Right kidney (tissue), 1 donor: ENCODE data around the gene ZNF865.
A peak's percentile ranks its signal among the peaks of the same experiment; 100 is the strongest.

Source experiments
- DNase-seq: peaks from one replicate; pipeline ENCODE4 v3.0.0-alpha.2; 2016

Gene ZNF865

GRCh38 chr19:55623130-55623529 is 17.7 kb downstream of the ZNF865 start:
- no peak for DNase-seq

GRCh38 chr19:55623561-55623960 is 18.1 kb downstream of the ZNF865 start:
- no peak for DNase-seq

- DNase-seq, result peak; percentile 84
Observed at GRCh38 chr19:55624109-55625003, 18.9 kb downstream of the ZNF865 start, which contains the start of gene ZNF784. TSS of gene ZNF784 (minus strand) at chr19:55624566. CDS start at chr19:55624561, 5 bp downstream.

GRCh38 chr19:55625004-55625326 is 19.5 kb downstream of the ZNF865 start:
- DNase-seq, result no peak

GRCh38 chr19:55626350-55626749 is 20.9 kb downstream of the ZNF865 start:
- no peak for DNase-seq

- DNase-seq, result peak; percentile 74
Observed at GRCh38 chr19:55632463-55632834, 27.0 kb downstream of the ZNF865 start.

GRCh38 chr19:55633861-55634260 is 28.4 kb downstream of the ZNF865 start:
- no peak for DNase-seq

- no peak for DNase-seq
Observed at GRCh38 chr19:55635334-55635717, 29.9 kb downstream of the ZNF865 start.

- DNase-seq, result no peak
Observed at GRCh38 chr19:55635856-55636440, 30.5 kb downstream of the ZNF865 start.

- no peak for DNase-seq
Observed at GRCh38 chr19:55636723-55637122, 31.3 kb downstream of the ZNF865 start.

GRCh38 chr19:55637534-55637933 is 32.1 kb downstream of the ZNF865 start:
- DNase-seq, result no peak

- no peak for DNase-seq
Observed at GRCh38 chr19:55638864-55639359, 33.5 kb downstream of the ZNF865 start.

GRCh38 chr19:55640043-55640576 is 34.7 kb downstream of the ZNF865 start:
- DNase-seq, result peak; percentile 85

- no peak for DNase-seq
Observed at GRCh38 chr19:55640577-55641425, 35.4 kb downstream of the ZNF865 start, which contains the start of gene ZNF580. TSS of gene ZNF580 (plus strand) at chr19:55641002. CDS start at chr19:55642509, 1,507 bp downstream.

GRCh38 chr19:55641426-55642152 is 36.1 kb downstream of the ZNF865 start:
- peak; percentile 60 for DNase-seq

GRCh38 chr19:55642153-55643002 is 36.9 kb downstream of the ZNF865 start:
- DNase-seq, result peak; percentile 68

- peak; percentile 87 for DNase-seq
Observed at GRCh38 chr19:55643003-55643886, 37.8 kb downstream of the ZNF865 start, which contains the start of gene ZNF581. TSS of gene ZNF581 (plus strand) at chr19:55643649. CDS start at chr19:55644572, 923 bp downstream.

GRCh38 chr19:55643887-55644176 is 38.4 kb downstream of the ZNF865 start:
- DNase-seq, result no peak

GRCh38 chr19:55644191-55644833 is 38.9 kb downstream of the ZNF865 start:
- no peak for DNase-seq
